GM21447 (cell line): Measurements from ENCODE around the gene PRR19.

Experiments
- ATAC-seq: cut with Tn5 transposase; IDR thresholded peaks from one replicate; pipeline ENCODE4 v1.9.1; 2021; ENCODE audit not compliant: unreplicated experiment

Gene PRR19

GRCh38 chr19:42283188-42284065 lies 18.5 kb upstream of the PRR19 start:
- ATAC-seq, result peak; percentile 37

GRCh38 chr19:42284066-42284501 lies 17.8 kb upstream of the PRR19 start:
- ATAC-seq, result peak; percentile 21

DNA sequence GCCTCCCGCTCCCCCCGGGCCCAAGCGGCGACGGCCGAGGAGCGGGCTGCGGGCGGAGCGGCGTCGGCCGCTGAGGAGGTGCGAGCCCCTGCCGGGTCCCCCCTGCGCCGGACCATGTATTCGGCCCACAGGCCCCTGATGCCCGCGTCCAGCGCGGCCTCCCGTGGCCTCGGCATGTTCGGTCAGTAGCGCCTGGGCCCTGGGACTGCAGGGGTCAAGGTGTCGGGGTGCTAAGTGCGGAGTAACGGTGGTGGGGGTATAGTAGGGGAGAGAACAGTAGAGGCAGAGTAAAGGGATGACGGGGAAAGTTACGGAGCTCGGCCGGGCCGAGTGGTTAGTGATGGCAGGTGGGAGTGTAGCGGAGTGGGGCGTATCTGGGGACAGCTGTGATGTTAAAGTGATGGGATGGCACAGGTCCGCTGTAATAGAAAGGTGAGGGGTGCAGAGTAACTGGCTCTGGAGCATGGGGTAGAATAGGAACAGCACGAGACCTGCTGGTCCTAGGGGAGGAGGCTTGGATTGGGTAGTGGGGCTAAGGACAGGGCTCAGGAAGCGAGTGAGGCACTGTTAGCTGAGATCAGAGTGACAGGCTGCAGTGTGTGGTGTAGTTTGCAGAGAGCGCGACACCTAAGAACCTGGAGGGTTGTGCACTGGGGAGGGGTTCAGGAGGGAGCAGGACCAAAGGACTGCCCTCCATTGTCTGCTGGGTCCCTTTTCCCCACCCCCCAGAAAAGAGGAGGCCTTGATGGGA lies 17.2 kb upstream of the PRR19 start:
- ATAC-seq, result no peak

- no peak for ATAC-seq
These were observed 16.4 kb upstream of the PRR19 start for GRCh38 chr19:42285541-42285941.

DNA sequence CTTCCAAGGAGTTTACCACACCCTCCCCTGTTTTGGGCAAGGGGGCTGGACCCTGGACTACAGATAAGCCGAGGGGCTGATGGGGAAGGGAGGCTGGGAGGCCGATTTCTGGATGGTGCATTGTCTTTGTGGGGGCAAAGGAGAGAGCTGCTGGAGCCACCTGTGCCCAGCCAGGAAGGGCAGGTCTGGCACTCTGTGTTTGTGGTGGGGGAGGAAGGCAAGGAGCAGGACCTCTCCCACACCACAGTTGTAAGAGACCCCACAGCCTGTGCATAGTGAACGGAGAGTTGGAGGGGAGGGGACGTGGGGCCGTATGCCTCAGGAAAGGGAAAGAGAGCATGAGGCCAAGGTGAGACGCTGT lies 16.0 kb upstream of the PRR19 start:
- ATAC-seq, result no peak

DNA sequence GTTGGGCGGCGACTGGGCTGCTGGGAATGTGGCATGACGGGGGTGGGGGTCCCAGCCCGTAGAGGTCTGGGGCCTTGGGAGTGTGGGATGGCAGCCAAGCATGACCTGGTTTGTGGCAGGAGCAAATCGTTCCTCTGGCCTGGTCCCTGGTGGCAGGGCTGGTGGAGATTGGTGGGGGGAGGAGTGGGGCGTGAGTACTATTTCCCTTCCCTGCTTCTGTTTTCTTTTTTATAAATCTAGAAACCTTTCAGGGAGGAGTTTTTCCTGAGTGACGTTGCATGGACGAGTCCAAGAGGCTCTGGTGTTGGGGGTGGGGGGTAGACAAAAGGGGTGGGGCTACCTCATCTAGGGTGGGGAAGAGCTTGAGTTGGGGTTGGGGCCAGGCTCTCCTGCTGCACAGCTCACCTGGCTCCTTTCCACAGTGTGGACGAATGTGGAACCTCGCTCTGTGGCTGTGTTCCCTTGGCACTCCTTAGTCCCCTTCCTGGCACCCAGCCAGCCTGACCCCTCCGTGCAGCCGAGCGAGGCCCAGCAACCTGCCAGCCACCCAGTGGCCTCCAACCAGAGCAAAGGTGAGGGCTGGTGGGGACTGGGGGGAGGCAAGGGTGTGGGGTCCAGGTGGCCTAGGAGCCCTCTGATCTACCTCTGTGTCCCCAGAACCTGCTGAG lies 15.4 kb upstream of the PRR19 start:
- ATAC-seq, result no peak

DNA sequence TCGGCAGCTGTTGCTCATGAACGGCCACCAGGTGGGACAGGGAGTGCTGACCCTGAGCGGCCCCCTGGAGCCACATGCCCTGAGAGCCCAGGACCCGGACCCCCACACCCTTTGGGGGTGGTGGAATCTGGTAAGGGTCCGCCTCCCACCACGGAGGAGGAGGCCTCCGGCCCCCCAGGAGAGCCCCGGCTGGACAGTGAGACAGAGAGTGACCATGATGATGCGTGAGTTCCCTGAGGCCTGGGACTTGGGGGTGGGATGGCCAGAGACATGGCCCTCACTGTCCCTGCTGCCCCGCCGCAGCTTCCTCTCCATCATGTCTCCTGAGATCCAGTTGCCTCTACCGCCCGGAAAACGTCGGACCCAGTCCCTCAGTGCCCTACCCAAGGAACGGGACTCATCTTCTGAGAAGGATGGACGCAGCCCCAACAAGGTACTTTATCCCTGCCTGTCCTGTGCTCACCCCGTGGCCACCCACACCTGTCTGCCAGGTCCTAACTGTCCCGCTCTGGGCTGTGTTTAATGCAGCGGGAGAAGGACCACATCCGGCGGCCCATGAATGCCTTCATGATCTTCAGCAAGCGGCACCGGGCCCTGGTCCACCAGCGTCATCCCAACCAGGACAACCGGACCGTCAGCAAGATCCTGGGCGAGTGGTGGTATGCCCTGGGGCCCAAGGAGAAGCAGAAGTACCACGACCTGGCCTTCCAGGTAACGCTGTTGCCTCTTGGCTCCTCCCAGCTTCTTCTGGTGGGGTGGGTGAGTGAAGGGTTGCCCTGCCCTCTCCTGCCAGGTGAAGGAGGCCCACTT lies 14.7 kb upstream of the PRR19 start:
- no peak for ATAC-seq

GRCh38 chr19:42287827-42288107 lies 14.2 kb upstream of the PRR19 start:
- no peak for ATAC-seq

GRCh38 chr19:42288387-42288786 lies 13.5 kb upstream of the PRR19 start:
- ATAC-seq, result no peak

GRCh38 chr19:42288881-42289555 lies 12.9 kb upstream of the PRR19 start:
- no peak for ATAC-seq

GRCh38 chr19:42289556-42290041 lies 12.3 kb upstream of the PRR19 start:
- no peak for ATAC-seq

- no peak for ATAC-seq
These were observed 11.8 kb upstream of the PRR19 start for GRCh38 chr19:42290136-42290522.

- ATAC-seq, result no peak
These were observed 11.2 kb upstream of the PRR19 start for GRCh38 chr19:42290523-42291434.

GRCh38 chr19:42291435-42291810 lies 10.5 kb upstream of the PRR19 start:
- no peak for ATAC-seq

DNA sequence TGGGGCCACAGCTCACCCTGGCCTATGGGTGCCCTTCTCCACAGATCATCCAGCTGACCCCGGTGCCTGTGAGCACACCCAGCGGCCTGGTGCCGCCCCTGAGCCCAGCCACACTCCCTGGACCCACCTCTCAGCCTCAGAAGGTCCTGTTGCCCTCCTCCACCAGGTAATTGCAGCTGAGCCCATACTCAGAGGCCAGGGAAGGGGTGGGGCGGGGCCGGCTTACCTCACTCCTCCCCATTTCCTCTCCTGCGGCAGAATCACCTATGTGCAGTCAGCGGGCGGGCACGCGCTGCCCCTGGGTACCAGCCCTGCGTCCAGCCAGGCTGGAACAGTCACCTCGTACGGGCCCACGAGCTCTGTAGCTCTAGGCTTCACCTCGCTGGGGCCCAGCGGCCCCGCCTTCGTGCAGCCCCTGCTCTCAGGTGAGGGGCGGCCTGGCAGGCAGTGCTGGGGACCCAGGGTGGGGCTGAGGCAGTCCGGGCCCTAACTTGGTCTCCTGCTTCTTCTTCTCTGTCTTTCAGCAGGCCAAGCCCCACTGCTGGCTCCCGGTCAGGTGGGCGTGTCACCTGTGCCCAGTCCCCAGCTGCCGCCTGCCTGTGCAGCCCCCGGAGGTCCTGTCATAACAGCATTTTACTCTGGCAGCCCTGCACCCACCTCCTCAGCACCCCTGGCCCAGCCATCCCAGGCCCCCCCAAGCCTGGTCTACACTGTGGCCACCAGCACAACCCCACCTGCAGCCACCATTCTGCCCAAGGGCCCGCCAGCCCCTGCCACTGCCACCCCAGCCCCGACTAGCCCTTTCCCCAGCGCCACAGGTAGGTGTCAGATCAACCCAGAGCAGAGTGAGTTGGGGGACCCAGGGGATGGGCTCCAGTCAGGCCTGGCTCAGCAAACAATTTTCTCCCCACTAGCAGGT lies 9.6 kb upstream of the PRR19 start:
- no peak for ATAC-seq

- no peak for ATAC-seq
These were observed 9.0 kb upstream of the PRR19 start for GRCh38 chr19:42292963-42293362.

- ATAC-seq, result no peak
These were observed 8.4 kb upstream of the PRR19 start for GRCh38 chr19:42293540-42293939.

GRCh38 chr19:42293948-42294347 lies 8.0 kb upstream of the PRR19 start:
- no peak for ATAC-seq
